Adrenal gland (tissue), 5 donors: ENCODE results near the gene CAMTA1.

Experiments
- POLR2A ChIP-seq, 2 donors: fragments of 450-650 bp; IDR thresholded peaks; one replicate each; pipeline ENCODE4 v1.6.1; 2017; ENCODE audit warnings: antibody characterized with exemption in 2 of 2, mild to moderate bottlenecking in 2 of 2, moderate library complexity in 1 of 2
- TF ChIP-seq, protein P1 (sequence below), 6 experiments: fragments of 450-650 bp in 4 of 6; fragments of 200-600 bp in 2 of 6; sonication (generic) in 1 of 6; IDR thresholded peaks; 1 replicate in 5 of 6; 2 replicates in 1 of 6; pipeline versions ENCODE4 v1.5.1 to v1.8.0; 2016 to 2021; ENCODE audit warnings: antibody characterized with exemption in 6 of 6, mild to moderate bottlenecking in 2 of 6, moderate library complexity in 1 of 6
- donor health status: DM: no; HTN: no; CAD: no.

GRCh38 chr1:7594714-7595295 lies 809.6 kb downstream of the CAMTA1 start:
- TF ChIP-seq, protein P1, sequence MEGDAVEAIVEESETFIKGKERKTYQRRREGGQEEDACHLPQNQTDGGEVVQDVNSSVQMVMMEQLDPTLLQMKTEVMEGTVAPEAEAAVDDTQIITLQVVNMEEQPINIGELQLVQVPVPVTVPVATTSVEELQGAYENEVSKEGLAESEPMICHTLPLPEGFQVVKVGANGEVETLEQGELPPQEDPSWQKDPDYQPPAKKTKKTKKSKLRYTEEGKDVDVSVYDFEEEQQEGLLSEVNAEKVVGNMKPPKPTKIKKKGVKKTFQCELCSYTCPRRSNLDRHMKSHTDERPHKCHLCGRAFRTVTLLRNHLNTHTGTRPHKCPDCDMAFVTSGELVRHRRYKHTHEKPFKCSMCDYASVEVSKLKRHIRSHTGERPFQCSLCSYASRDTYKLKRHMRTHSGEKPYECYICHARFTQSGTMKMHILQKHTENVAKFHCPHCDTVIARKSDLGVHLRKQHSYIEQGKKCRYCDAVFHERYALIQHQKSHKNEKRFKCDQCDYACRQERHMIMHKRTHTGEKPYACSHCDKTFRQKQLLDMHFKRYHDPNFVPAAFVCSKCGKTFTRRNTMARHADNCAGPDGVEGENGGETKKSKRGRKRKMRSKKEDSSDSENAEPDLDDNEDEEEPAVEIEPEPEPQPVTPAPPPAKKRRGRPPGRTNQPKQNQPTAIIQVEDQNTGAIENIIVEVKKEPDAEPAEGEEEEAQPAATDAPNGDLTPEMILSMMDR (IDR thresholded peaks at IDR 0.05): no peak
- TF ChIP-seq POLR2A (IDR thresholded peaks at IDR 0.05): no peak
